HG02981 (cell line): ENCODE measurements around the gene CAT.

Source experiments
- ATAC-seq: cut with Tn5 transposase; IDR thresholded peaks from one replicate; pipeline ENCODE4 v1.9.1; 2021; ENCODE audit warnings: mild to moderate bottlenecking, moderate library complexity; ENCODE audit not compliant: unreplicated experiment

The CAT gene

GRCh38 chr11:34521265-34521664, 82.5 kb downstream of the CAT start:
- no peak for ATAC-seq
